ENCODE data around the gene NUP205. TPM values are rescaled to one million over a fixed set of nuclear protein-coding genes. Genes with fewer than 3 reads are reported as not detected.
A peak's percentile ranks its signal among the peaks of the same experiment; 100 is the strongest.
"Not testable (repeated sequence)": the region's sequence is repeated elsewhere in the genome, so short reads cannot be mapped to it uniquely, and the experiment has no call there.

Gene NUP205
- total and polyA plus RNA-seq, 4 experiments from 2014 or later: 29.2 to 73.8 (median 49.6) TPM

- no peak overlapping the region for H3K27ac ChIP-seq (ENCODE audit: low read depth, low read length)
- no peaks in the 10 kb centered on the region for H3K27me3 ChIP-seq (ENCODE audit: insufficient read depth, low read length)
- POLR2A ChIA-PET (ENCODE audit: partially characterized antibody): no interaction called here
- CTCF ChIA-PET (ENCODE audit: partially characterized antibody): no interaction called here
- peaks cover 41% of the 10 kb centered on the region for H3K36me3 ChIP-seq (ENCODE audit: insufficient read depth, low read length)
- H3K4me1 ChIP-seq (ENCODE audit: insufficient read depth, low read length): no peaks in the 10 kb centered on the region
- Mint-ChIP-seq H3K4me1 (no peaks in the 10 kb centered on the region), H3K36me3 (peaks cover 25 to 58% of the 10 kb centered on the region in 2 donors), H3K27ac (peak overlapping the region in 2 of 7 donors; percentile 30 to 44), H3K27me3 (no peaks in the 10 kb centered on the region), H3K9me3 (peaks cover 0 to 2% (median 0%) of the 10 kb centered on the region in 8 donors), H3K4me3 (no peak overlapping the region)
- intact Hi-C loops (cut with micrococcal nuclease): no loop called here
- DNase-seq: no peak
- no peaks in the 10 kb centered on the region for H3K9me3 ChIP-seq (ENCODE audit: control insufficient read depth in 1 of 2, low read length in 2 of 2)
- H3K4me3 ChIP-seq (ENCODE audit: low read length in 2 of 2): no peak overlapping the region
These were observed 60.1 kb downstream of the NUP205 start for GRCh38 chr7:135617781-135618180.

- Mint-ChIP-seq H3K4me1 (no peaks in the 10 kb centered on the region), H3K4me3 (no peak overlapping the region), H3K27me3 (no peaks in the 10 kb centered on the region), H3K27ac (no peak overlapping the region), H3K36me3 (peaks cover 28 to 61% of the 10 kb centered on the region in 2 donors), H3K9me3 (peaks cover 0 to 2% (median 0%) of the 10 kb centered on the region in 8 donors)
- H3K4me3 ChIP-seq (ENCODE audit: low read length in 2 of 2): no peak overlapping the region
- ChIA-PET CTCF (ENCODE audit: partially characterized antibody) (interaction anchor here (1.1 to 2.5 kb wide), 3 partner anchors 11 to 366 kb away, joined by 3 to 14 read pairs (median 4); no protein-coding TSS in a partner anchor), POLR2A (ENCODE audit: partially characterized antibody) (no interaction called here)
- no peak overlapping the region for H3K27ac ChIP-seq (ENCODE audit: low read depth, low read length)
- no peaks in the 10 kb centered on the region for H3K4me1 ChIP-seq (ENCODE audit: insufficient read depth, low read length)
- no peaks in the 10 kb centered on the region for H3K27me3 ChIP-seq (ENCODE audit: insufficient read depth, low read length)
- intact Hi-C loops (cut with micrococcal nuclease): no loop called here
- H3K9me3 ChIP-seq (ENCODE audit: control insufficient read depth in 1 of 2, low read length in 2 of 2): no peaks in the 10 kb centered on the region
- no peak for DNase-seq
- peaks cover 43% of the 10 kb centered on the region for H3K36me3 ChIP-seq (ENCODE audit: insufficient read depth, low read length)
These were observed 60.8 kb downstream of the NUP205 start for GRCh38 chr7:135618510-135618909.

- intact Hi-C loops (cut with micrococcal nuclease): loop anchor here (10.0 kb wide), 1 partner anchor 46 kb away; no protein-coding TSS in a partner anchor
- POLR2A ChIA-PET (ENCODE audit: partially characterized antibody): no interaction called here
- Histone ChIP-seq H3K27me3 (ENCODE audit: insufficient read depth, low read length) (no peaks in the 10 kb centered on the region), H3K27ac (ENCODE audit: low read depth, low read length) (no peak overlapping the region), H3K36me3 (ENCODE audit: insufficient read depth, low read length) (peaks cover 50% of the 10 kb centered on the region), H3K9me3 (ENCODE audit: control insufficient read depth in 1 of 2, low read length in 2 of 2) (no peaks in the 10 kb centered on the region), H3K4me1 (ENCODE audit: insufficient read depth, low read length) (no peaks in the 10 kb centered on the region), H3K4me3 (ENCODE audit: low read length in 2 of 2) (no peak overlapping the region)
- H3K27ac Mint-ChIP-seq: no peak overlapping the region
- CTCF ChIA-PET (ENCODE audit: partially characterized antibody): interaction anchor here (0.6 to 2.5 kb wide), 12 partner anchors 9 to 390 kb away, joined by 3 to 22 read pairs (median 5); no protein-coding TSS in a partner anchor
- H3K4me3 Mint-ChIP-seq: no peak overlapping the region
- no peak for DNase-seq
- H3K36me3 Mint-ChIP-seq: peaks cover 38 to 67% of the 10 kb centered on the region in 2 donors
- H3K4me1 Mint-ChIP-seq: no peaks in the 10 kb centered on the region
- H3K27me3 Mint-ChIP-seq: no peaks in the 10 kb centered on the region
- H3K9me3 Mint-ChIP-seq: peaks cover 0 to 2% (median 0%) of the 10 kb centered on the region in 8 donors
These were observed 62.7 kb downstream of the NUP205 start for GRCh38 chr7:135620447-135620846.

- no peak overlapping the region for H3K27ac ChIP-seq (ENCODE audit: low read depth, low read length)
- peaks cover 50% of the 10 kb centered on the region for H3K36me3 ChIP-seq (ENCODE audit: insufficient read depth, low read length)
- peak in 4 of 5 donors; percentile 29 to 41 (median 34) for DNase-seq
- ChIA-PET CTCF (ENCODE audit: partially characterized antibody) (interaction anchor here (0.6 to 2.3 kb wide), 16 partner anchors 8 to 356 kb away, joined by 3 to 22 read pairs (median 4); no protein-coding TSS in a partner anchor), POLR2A (ENCODE audit: partially characterized antibody) (no interaction called here)
- peaks cover 0 to 2% (median 0%) of the 10 kb centered on the region in 8 donors for H3K9me3 Mint-ChIP-seq
- no peaks in the 10 kb centered on the region for H3K9me3 ChIP-seq (ENCODE audit: control insufficient read depth in 1 of 2, low read length in 2 of 2)
- peaks cover 45 to 67% of the 10 kb centered on the region in 2 donors for H3K36me3 Mint-ChIP-seq
- H3K4me3 Mint-ChIP-seq: no peak overlapping the region
- H3K4me3 ChIP-seq (ENCODE audit: low read length in 2 of 2): no peak overlapping the region
- H3K27me3 ChIP-seq (ENCODE audit: insufficient read depth, low read length): no peaks in the 10 kb centered on the region
- no peaks in the 10 kb centered on the region for H3K4me1 ChIP-seq (ENCODE audit: insufficient read depth, low read length)
- intact Hi-C loops (cut with micrococcal nuclease): loop anchor here (1.0 to 10.0 kb wide), 2 partner anchors 46 to 388 kb away; no protein-coding TSS in a partner anchor
- H3K4me1 Mint-ChIP-seq: no peaks in the 10 kb centered on the region
- H3K27me3 Mint-ChIP-seq: no peaks in the 10 kb centered on the region
- H3K27ac Mint-ChIP-seq: no peak overlapping the region
These were observed 63.5 kb downstream of the NUP205 start for GRCh38 chr7:135620980-135621850.

- Histone ChIP-seq H3K4me1 (ENCODE audit: insufficient read depth, low read length) (no peaks in the 10 kb centered on the region), H3K36me3 (ENCODE audit: insufficient read depth, low read length) (peaks cover 48% of the 10 kb centered on the region), H3K9me3 (ENCODE audit: control insufficient read depth in 1 of 2, low read length in 2 of 2) (no peaks in the 10 kb centered on the region), H3K27ac (ENCODE audit: low read depth, low read length) (no peak overlapping the region), H3K4me3 (ENCODE audit: low read length in 2 of 2) (no peak overlapping the region), H3K27me3 (ENCODE audit: insufficient read depth, low read length) (no peaks in the 10 kb centered on the region)
- peaks cover 0 to 4% (median 0%) of the 10 kb centered on the region in 4 donors for H3K4me1 Mint-ChIP-seq
- H3K9me3 Mint-ChIP-seq: peaks cover 0 to 2% (median 0%) of the 10 kb centered on the region in 8 donors
- DNase-seq: no peak
- intact Hi-C loops (cut with micrococcal nuclease): no loop called here
- no peaks in the 10 kb centered on the region for H3K27me3 Mint-ChIP-seq
- no peak overlapping the region for H3K4me3 Mint-ChIP-seq
- H3K27ac Mint-ChIP-seq: peak overlapping the region in 2 of 7 donors; percentile 27 to 47
- ChIA-PET CTCF (ENCODE audit: partially characterized antibody) (interaction anchor here (0.6 to 7.7 kb wide), 2 partner anchors 11 to 299 kb away, joined by 3 to 36 read pairs; no protein-coding TSS in a partner anchor), POLR2A (ENCODE audit: partially characterized antibody) (no interaction called here)
- peaks cover 38 to 58% of the 10 kb centered on the region in 2 donors for H3K36me3 Mint-ChIP-seq
These were observed 76.6 kb downstream of the NUP205 start for GRCh38 chr7:135634191-135634878.

- H3K27ac ChIP-seq (ENCODE audit: low read depth, low read length); H3K27me3 ChIP-seq (ENCODE audit: insufficient read depth, low read length); POLR2A ChIA-PET (ENCODE audit: partially characterized antibody); H3K9me3 ChIP-seq (ENCODE audit: control insufficient read depth in 1 of 2, low read length in 2 of 2); H3K4me1 ChIP-seq (ENCODE audit: insufficient read depth, low read length); H3K4me3 Mint-ChIP-seq; H3K4me3 ChIP-seq (ENCODE audit: low read length in 2 of 2); intact Hi-C loops (cut with micrococcal nuclease); H3K27me3 Mint-ChIP-seq; DNase-seq; H3K9me3 Mint-ChIP-seq; H3K4me1 Mint-ChIP-seq: not testable (repeated sequence)
- Mint-ChIP-seq H3K36me3 (peaks cover 44 to 72% of the 10 kb centered on the region in 2 donors), H3K27ac (peak overlapping the region in 2 of 7 donors; percentile 2 to 46)
- H3K36me3 ChIP-seq (ENCODE audit: insufficient read depth, low read length): peaks cover 54% of the 10 kb centered on the region
- CTCF ChIA-PET (ENCODE audit: partially characterized antibody): interaction anchor here (1.0 kb wide), 1 partner anchor 21 kb away, joined by 3 read pairs; no protein-coding TSS in a partner anchor
These were observed 82.0 kb downstream of the NUP205 start for GRCh38 chr7:135639690-135640089.

- Histone ChIP-seq H3K27me3 (ENCODE audit: insufficient read depth, low read length) (no peaks in the 10 kb centered on the region), H3K4me3 (ENCODE audit: low read length in 2 of 2) (no peak overlapping the region), H3K4me1 (ENCODE audit: insufficient read depth, low read length) (no peaks in the 10 kb centered on the region), H3K9me3 (ENCODE audit: control insufficient read depth in 1 of 2, low read length in 2 of 2) (no peaks in the 10 kb centered on the region), H3K36me3 (ENCODE audit: insufficient read depth, low read length) (peaks cover 47% of the 10 kb centered on the region), H3K27ac (ENCODE audit: low read depth, low read length) (no peak overlapping the region)
- peaks cover 42 to 71% of the 10 kb centered on the region in 2 donors for H3K36me3 Mint-ChIP-seq
- POLR2A ChIA-PET (ENCODE audit: partially characterized antibody): no interaction called here
- no peaks in the 10 kb centered on the region for H3K9me3 Mint-ChIP-seq
- no peak for DNase-seq
- intact Hi-C loops (cut with micrococcal nuclease): no loop called here
- peak overlapping the region in 1 of 7 donors; percentile 61 for H3K27ac Mint-ChIP-seq
- CTCF ChIA-PET (ENCODE audit: partially characterized antibody): interaction anchor here (1.0 to 6.8 kb wide), 21 partner anchors 9 to 370 kb away, joined by 3 to 113 read pairs (median 6); partner anchors contain the start of gene STMP1
- H3K4me1 Mint-ChIP-seq: peaks cover 0 to 3% (median 2%) of the 10 kb centered on the region in 4 donors
- H3K27me3 Mint-ChIP-seq: no peaks in the 10 kb centered on the region
- H3K4me3 Mint-ChIP-seq: no peak overlapping the region
These were observed 86.4 kb downstream of the NUP205 start for GRCh38 chr7:135644154-135644553.

Data from CD4-positive, alpha-beta memory T cell (primary cell).